GM18870 (cell line): ENCODE measurements around the gene BIN1.
A peak's percentile ranks its signal among the peaks of the same experiment; 100 is the strongest.
"Not testable (repeated sequence)": the region's sequence is repeated elsewhere in the genome, so short reads cannot be mapped to it uniquely, and the experiment has no call there.

Experiments
- ATAC-seq: cut with Tn5 transposase; IDR thresholded peaks from one replicate; pipeline ENCODE4 v1.9.1; 2021; ENCODE audit warnings: moderate library complexity; ENCODE audit not compliant: unreplicated experiment

Gene BIN1

DNA sequence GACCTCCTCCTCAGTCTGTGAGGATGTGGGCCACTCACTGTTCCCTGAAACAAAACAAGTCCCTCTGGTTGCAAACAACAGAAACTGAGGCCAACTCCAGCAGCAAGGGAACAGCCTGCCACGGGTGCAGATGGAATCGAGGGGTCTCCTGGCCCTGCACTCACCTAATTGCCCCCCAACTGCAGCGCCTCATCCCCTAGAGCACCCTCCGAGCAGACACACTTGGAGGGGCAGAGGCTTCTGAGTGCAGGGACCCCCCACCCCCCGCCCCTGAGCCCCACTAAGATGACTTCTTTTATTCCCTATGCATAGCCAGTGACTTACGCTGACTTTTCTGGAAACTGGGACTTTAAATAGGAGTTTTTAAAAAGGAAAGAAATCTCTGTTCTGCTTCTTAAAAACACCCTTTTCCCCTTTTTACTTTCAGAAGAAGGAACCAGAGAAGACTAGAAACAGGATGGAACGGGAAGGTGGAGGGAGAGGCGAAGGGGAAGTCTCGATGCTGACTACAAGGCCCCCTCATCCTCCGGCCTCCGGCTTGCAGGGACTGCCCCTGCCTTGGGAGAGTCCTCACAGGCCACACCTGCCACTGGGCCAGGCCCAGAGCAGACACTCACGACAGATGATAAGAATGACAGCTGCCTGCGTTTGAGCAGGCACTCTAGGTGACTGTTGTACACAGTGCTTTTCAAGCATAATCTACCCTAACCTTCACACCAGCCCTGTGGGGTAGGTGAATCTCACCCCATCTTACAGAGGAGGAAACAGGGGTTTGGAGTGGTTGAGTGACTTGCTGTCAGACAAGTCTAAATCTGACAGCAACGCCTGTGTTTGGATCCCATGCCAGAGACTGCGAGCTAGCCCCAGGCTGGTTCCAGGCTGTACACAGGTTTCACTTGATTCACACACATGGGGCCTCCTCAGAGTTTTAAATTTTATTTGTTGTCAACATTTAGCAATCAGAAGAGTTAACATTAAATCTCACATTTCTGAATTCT, 28.2 kb upstream of the BIN1 start:
- ATAC-seq = no peak

DNA sequence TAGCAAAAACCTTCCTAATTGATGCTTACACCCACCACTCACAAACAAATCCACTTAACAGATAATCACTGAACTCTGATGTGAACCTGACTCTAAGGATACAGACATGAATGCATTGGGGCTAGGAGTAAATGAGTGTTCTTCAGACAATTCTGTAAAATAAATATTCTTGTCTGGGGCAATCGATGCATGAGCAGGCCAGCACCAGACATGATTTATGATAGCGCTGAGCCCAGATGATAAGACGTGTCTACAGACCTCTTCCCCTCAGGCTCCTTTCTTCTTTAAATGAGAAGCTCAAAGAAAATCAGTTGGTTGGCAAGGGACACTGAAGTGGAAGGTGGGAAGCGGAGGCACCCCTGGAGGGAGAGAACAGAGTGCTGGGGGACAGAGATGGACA, 27.3 kb upstream of the BIN1 start:
- no peak for ATAC-seq

DNA sequence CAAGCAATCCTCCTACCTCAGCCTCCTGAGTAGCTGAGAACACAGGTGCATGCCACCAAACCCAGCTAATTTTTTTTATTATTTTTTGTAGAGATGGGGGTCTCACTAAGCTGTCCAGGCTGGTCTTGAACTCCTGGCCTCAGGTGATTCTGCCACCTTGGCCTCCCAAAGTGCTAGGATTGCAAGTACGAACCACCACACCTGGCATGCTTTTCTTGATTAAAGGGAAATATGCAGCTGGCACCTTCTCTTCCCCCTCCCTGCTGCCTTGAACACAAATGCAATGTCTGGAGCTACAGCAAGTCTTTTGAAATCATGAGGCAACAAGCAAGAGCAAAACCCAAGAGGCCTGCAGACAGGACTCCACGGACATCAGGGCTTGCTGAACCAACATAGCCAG, 26.8 kb upstream of the BIN1 start:
- no peak for ATAC-seq

- ATAC-seq = no peak
Measured at GRCh38 chr2:127130421-127130820, 23.5 kb upstream of the BIN1 start.

- no peak for ATAC-seq
Measured at GRCh38 chr2:127129937-127130336, 23.0 kb upstream of the BIN1 start.

DNA sequence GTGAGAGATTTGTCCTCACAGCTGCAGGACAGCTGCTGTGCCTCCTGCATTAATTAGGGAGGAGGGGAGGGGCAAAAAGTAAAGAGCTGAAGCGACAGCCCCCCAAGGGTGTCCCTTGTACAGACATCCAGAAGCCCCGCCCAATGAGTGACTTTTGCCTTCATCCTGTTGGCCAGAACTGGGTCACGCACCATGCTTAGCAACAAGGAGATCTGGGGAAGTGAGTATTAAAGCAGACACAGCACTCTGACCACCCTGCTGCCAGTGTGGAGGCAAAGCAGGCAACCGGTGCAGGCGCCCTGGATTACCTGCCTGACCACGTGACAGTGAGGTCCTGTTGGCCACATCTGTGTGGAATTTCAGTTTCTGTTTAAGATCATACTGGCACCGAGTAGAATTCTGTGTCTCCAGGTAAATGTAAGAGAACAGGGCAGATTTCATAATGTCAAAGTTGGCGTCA, 21.5 kb upstream of the BIN1 start:
- ATAC-seq = peak; percentile 95

DNA sequence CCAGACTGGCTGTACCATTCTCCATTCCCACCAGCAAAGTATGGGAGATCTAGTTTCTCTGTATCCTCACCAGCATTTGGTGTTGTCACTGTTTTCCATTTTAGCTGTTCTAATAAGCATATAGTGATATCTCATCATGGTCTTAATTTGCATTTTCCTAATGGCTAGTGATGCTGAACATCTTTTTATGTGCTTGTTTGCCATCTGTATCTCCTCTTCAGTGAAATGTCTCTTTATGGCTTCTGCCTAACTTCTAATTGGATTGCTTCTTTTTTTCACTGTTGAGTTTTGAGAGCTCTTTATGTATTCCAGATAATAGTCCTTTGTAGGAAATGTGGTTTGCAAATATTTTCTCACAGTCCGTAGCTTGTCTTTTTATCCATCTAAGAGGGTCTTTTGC, 18.9 kb upstream of the BIN1 start:
- no peak for ATAC-seq

GRCh38 chr2:127124426-127124825, 17.5 kb upstream of the BIN1 start:
- ATAC-seq = no peak

DNA sequence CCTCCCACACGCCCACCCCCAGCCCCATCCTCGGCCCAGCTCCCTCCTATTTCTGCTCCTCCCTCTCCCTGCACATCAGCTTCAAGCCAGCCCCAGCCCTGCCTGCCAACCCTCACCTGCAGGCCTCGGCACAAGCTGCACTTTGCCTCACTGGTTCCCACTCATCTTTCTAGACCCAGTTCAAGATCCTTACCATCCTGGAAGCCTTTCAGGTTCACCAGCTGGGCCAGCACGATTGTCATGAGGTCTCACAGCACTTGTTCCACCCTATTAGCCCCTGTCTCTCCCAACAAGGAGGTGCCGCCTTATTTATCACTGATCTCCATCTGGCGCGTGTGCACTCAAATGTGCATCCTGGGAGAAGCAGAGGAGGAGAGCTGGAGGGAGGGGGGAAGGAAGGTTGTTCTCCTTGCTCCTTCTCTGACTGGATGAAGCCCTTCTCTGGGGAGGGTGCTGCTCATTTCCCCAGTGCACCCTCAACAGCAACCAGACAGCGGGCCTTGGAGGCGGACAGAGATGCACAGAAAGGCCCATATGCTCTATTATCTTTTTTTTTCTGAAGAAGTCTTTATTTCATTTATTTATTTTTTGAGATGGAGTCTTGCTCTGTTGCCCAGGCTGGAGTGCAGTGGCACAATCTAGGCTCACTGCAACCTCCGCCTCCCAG, 15.5 kb upstream of the BIN1 start:
- no peak for ATAC-seq

GRCh38 chr2:127121776-127122176, 14.8 kb upstream of the BIN1 start:
- no peak for ATAC-seq

DNA sequence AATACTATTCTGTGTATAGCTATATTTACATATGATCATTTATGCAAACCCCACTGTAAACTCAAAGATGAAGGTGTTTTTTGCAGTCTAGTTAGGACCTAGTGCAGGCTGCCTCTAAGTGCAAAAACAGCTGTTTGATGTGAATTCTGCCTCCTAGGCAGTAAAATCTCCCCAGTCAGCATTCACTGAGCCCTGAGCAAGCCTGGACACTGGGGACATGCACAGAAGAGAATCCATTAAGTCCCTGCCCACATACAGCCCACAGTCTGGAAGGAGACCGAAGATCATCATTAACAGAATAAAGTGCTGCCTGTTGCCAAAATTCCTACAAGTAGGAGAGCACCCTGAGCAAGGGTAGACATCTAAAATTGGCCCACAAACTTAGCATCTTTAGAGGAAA, 14.4 kb upstream of the BIN1 start:
- no peak for ATAC-seq

DNA sequence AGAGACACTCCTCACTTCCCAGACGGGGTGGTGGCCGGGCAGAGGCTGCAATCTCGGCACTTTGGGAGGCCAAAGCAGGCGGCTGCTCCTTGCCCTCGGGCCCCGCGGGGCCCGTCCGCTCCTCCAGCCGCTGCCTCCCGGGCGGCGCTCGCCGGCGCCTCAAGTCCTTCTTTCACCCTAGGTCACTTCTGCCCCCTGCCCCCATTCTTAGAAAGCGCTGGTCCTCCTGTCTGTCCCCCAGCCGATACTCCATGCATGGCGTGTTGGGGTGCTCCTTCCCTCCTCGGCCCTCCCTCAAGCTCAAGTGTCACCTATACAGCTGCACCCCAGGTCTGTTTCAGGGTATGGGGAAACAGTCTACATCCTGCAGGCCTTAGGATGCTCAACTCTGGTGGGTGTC, 13.5 kb upstream of the BIN1 start:
- not testable (repeated sequence) for ATAC-seq

DNA sequence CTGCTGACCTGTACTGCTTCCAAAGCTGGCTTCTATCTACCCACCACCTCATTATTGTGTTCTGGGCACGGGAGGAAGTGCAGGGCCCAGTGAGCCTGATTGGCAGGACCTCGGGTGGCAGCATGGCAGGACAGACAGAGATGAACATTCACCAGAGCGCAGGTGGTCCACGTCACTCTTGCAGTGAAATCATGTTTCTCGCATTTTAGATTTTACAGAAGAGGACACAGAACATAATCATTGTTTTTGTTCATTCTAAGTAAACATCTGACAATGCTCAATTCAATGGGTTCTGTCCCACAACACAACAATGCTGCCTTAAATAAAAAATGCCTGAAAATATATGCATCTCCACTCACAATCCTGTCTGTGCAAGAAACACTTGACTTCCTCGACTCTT, 11.5 kb upstream of the BIN1 start:
- no peak for ATAC-seq

- ATAC-seq = no peak
Measured at GRCh38 chr2:127118038-127118437, 11.1 kb upstream of the BIN1 start.

DNA sequence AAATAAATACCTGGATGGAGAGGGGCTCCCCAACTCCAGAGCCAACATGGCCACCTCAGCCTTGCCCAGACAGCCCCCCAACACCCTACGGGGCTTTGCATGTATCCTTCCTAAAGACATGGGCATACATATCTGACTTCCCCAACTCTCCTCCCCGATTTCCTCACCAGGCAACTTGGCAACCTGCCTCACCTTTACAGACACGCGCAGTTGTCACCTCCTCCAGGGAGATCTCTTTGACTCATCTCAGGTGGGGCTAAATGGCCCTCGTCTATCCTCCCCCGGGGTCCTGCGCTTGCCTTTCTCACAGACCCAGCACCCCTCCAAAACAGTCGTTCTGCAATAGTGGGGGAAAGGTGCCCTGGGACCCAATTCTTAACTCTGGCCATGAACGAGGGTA, 10.6 kb upstream of the BIN1 start:
- no peak for ATAC-seq

GRCh38 chr2:127115471-127116199, 8.7 kb upstream of the BIN1 start:
- no peak for ATAC-seq

DNA sequence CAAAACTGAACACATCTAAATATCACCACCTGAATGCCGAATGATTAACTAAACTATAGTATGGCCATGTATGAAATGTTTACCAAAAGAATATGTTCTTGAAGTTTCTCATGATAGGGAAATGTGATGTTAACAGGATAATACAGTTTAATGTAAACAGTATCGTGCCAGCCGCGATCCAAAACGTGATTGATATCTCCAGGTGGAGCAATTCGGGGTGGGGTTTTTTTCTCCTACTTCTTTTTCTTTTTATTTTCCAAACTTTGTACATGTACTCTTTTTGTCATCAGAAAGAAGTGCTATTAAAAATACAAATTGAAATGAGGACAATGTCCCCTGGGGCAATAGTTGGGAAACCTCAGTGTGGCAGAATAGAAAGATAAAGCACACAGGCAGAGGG, 4.0 kb upstream of the BIN1 start:
- ATAC-seq = no peak

DNA sequence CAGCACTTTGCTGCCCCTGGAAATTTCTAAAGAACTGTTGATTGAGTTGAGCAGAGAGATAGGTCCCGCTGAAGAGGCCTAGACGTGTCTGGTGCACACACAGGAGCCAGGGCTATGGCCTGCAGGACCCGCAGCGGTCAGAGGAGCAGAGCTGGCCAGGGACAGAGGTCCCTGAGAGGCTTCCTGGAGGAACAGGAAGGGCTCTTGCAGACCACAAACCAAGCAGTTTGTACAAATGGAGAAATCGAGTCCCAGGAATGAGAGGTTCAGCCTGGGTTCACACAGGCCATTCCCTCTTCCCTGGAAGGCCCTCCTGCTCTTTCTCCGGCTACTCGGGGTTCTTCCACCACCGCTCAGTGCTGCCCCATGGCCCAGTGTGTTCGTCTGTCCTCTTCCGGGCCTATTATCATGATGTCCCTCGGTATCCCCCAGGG, 1.2 kb upstream of the BIN1 start:
- no peak for ATAC-seq

DNA sequence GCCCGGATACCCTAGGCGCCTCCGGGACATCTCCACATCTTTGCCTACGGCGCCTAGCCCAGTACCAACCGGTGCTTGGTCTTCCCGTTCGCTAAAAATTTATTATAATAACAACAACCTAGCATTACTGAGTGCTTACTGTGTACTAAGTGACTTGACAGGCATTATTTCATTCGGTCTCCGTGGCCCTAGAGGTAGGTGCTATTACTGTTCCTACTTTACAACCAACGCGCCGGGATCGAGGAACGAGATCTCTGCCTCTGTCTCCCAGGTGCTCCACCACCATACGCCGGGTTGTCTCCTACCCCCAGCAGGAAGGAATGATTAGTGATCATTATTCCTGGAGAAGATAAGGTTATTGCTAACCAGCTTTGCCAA, 657 bp upstream of the BIN1 start:
- no peak for ATAC-seq

- ATAC-seq = no peak
Measured at GRCh38 chr2:127106457-127106990, 430 bp downstream of the BIN1 start.
